LNCAP (cell line): ENCODE measurements around the gene U2AF1L4.

ENCODE experiments used
- CTCF ChIP-seq: fragments of 450-650 bp; IDR thresholded peaks from 2 replicates; pipeline ENCODE4 v1.5.1; 2017; ENCODE audit warnings: mild to moderate bottlenecking

Gene U2AF1L4

GRCh38 chr19:35753634-35754369, 8.6 kb upstream of the U2AF1L4 start:
- TF ChIP-seq CTCF, result no peak

GRCh38 chr19:35752746-35753350, 7.6 kb upstream of the U2AF1L4 start:
- TF ChIP-seq CTCF, result no peak

- TF ChIP-seq CTCF, result no peak
Observed at GRCh38 chr19:35751839-35752745, 6.9 kb upstream of the U2AF1L4 start.

GRCh38 chr19:35750167-35750566, 4.9 kb upstream of the U2AF1L4 start:
- no peak for TF ChIP-seq CTCF

- TF ChIP-seq CTCF, result no peak
Observed at GRCh38 chr19:35748106-35749020, 3.1 kb upstream of the U2AF1L4 start, which contains the start of gene LIN37. Gene LIN37, plus strand, starts transcription at chr19:35748576. Its CDS starts 149 bp downstream, at chr19:35748725.

GRCh38 chr19:35746531-35746930, 1.3 kb upstream of the U2AF1L4 start:
- TF ChIP-seq CTCF, result no peak

GRCh38 chr19:35746087-35746462, 857 bp upstream of the U2AF1L4 start:
- no peak for TF ChIP-seq CTCF
